Left renal pelvis (tissue), 4 donors: ENCODE measurements around the gene CYBB. TPM values are rescaled to one million over a fixed set of nuclear protein-coding genes. Genes with fewer than 3 reads are reported as not detected.
A peak's percentile ranks its signal among the peaks of the same experiment; 100 is the strongest.

Experiments
- DNase-seq, 4 donors: peaks; one replicate each; pipeline ENCODE4 v3.0.0-alpha.2; 2013; ENCODE audit warnings: low read depth in 4 of 4, low spot score in 3 of 4
- polyA plus RNA-seq, 4 donors: library from polyadenylated mRNA; unstranded; fragments of 120-200 nt; gene quantifications; one replicate each; pipeline ENCODE4 v1.2.1, GENCODE V29; 2013; ENCODE audit not compliant: insufficient read length in 4 of 4

Gene CYBB
- polyA plus RNA-seq, 4 donors: 10.2 to 28.9 (median 12.9) TPM

DNA sequence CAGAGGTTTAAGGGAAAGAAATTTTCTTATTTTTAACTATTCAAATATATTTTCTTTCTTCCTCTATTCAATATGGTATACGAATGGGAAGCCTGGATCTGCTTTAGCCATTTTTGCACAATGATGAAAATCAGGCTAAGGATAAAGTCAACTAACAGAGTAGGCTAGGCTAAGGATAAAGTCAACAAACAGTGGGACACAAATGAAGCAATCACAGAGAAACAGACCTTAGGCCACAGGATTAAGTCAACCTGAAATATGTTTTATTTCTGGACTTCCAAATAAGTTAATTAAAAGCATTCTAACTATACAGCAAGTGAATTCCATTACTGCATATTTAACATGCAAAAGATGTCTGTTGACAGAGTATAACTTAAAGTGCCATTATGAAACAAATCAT lies 50.5 kb downstream of the CYBB start:
- DNase-seq: no peak

DNA sequence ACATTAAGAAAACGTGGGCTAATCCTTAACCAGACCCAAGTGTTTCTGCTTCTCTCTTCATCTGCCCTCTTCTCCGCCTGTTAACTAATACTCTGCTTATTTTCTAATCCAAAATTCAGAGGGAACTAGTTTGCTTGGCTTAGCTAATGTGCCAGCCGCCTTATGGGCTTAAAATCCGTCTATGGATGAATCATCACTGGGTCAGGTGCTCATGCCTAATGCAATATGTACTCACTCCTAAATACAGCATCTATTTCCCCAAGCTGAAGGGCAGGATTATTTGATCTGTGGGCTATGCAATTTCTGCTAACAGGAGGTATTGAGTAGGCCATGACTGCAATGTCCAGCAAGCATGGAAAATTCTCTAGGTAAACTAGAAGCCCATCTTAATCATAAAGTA lies 55.1 kb downstream of the CYBB start:
- no peak for DNase-seq

DNA sequence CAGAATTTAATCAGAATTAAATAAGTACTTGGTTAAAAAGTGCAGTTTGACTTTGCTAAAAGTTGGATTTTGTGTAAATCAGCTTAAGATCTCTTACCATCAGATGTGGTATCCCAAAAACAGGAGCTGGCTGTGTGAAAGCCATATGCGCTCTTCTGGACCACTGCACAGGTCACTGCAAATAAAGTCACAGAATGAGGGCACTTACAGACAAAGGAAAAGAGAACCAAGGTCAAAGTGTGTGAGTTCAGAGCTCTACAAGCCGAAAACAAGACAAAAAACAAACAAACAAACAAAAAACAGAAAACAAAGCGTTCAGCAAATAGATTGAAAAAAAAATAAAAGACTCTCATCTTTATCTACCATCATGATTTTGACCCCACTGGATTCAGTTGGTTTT lies 61.1 kb downstream of the CYBB start:
- DNase-seq: no peak

DNA sequence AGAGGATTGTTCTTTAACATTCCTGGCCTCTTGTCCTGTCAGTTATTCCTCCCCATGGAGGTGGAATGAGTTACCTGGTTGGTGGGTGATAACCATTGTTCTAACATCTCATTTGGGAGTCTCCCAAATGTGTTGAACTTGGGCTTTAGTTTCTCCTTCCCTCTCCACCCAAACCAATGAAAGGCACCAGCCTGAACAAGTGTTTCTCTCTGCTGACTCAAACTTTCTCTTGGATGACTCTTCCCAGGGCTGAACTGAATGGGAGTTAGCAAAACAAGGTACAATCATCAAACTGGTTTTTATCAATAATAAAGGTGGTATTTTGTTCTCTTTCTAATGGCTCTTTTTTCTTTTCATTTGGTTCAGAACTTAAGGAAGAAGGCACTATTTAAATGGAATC lies 64.8 kb downstream of the CYBB start:
- DNase-seq: no peak

DNA sequence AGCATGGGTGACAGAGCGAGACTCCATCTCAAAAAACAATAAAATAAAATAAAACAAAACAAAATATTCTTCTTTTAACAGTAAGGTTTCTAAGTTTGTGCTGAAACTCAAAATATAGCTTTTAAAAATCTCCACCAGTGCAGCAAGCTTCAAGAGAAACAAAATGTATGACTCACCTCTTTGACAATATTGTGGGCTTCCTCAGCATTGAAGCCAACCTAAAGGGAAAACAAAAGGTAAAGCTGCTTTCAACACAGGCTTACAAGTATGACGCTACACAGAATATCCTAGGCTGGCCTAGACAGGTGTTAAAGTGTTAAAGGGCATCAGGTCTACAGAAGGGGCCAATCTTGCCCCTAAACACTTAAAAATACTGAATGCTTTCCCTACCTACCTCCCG lies 66.3 kb downstream of the CYBB start:
- DNase-seq: no peak

DNA sequence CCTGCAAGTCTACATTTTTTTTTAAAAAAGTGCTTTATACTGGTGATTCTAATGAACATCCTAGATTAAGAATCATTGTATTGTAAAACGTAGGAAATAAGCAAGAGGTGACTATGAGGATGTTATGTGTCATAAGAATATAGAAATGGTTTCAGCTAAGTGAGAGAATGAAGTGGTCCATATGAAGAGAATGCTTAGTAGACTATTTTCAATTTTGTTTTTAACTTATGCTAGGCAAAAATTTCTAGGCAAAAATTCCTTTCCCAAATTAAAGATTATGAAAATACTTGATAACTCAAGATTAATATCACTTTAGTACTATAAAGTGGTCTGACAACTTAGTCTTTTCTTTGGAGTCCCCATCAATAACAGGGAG lies 66.7 kb downstream of the CYBB start:
- DNase-seq: no peak

DNA sequence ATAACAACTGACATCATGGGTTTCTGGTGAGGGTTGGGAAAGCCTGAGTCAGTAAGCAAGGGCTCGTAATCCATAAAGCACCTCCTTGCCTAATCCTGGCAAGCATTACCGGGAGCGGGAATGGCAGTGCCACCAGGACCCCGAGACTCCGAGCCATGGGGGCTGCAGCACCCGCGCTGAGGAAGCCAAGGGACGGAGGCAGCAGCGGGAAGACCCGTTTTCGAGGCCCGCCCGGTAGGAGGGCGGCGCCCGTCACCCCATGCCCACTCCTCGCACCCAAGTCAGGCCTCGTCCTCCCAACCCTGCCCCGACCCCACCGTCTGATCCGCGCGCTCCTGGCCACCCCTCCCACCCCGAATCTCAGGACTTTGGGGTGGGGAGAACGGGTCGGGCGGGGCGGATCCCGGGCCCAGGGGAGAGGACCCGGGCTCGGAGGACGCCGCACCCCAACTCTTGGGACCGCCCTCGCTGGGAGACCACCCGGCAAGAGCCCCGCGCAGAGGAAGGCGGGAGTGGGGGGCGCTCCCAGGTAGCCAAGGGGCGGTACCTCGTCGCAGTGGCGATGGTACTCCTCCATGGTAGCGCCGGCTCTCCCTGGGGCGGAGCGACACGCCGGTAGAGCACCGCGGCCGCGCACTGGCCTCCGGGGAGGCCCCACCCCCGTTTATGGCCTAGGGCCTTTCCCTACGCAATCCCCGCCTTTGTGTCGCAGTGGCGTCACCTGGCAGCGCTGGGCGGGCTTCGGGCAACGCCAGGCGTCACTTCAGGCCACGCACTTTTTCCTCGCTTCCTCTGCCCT lies 67.3 kb downstream of the CYBB start, which contains the start of gene DYNLT3:
TSS of gene DYNLT3 (minus strand) at position 638 of the 799 bp plus-strand sequence. CDS start at position 577, 61 bp downstream.
- DNase-seq: peak in 2 of 4 donors; percentile 38 to 54

DNA sequence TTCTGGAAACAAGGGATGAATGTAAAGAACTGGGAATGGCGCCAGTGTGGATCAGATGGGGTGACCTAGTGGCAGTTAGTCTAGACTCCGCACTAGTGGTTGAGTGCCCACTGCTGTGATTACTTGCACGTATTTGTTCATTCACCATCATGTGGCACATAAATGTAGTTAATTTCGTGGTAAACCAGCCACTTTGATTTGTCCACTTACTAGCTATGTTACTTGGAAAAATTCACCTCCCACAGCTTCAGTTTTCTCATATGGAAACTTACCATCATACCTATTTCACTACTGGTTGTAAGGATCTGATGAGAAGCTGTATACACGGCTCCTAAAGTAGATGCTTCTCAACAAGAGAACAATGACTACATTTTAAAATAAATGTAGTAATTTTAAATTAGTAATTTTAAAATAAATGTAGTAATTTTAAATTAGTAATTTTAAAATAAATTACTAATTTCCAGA lies 67.9 kb downstream of the CYBB start:
- DNase-seq: no peak

DNA sequence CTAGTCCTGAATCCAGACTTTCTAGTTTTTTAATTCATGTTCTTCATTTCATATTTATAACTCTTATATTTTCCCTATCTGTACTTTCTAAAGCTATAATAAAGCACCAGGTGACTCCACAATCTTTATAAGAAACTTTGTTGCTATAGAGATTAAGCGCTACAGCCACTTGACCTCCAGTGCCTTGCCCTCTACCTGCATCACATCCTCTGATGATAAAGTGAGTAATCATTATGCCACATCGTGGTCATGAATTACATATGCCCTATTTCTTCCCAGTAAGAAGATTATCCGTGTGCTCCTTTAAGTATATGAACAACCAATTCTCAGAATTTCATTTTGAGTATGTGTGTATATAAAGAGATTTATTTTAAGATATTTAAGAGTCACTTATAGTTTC lies 74.3 kb downstream of the CYBB start:
- no peak for DNase-seq

DNA sequence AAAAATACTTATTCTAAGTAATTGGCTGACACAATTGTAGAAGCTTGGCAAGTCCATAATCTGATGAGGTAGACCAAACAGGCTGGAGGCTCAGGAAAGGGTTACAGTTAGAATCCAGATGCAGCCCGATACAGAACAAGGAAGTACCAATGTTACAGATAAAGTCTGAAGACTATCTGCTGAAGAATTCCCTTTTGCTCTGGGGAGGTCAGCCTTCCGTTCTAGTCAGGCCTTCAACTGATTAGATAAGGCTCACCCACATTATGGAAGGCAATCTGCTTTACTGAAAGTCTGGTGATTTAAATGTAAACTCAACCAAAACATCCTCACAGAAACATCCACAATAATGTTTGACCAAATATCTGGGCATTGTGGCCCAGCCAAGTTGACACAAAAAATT lies 74.9 kb downstream of the CYBB start:
- no peak for DNase-seq

DNA sequence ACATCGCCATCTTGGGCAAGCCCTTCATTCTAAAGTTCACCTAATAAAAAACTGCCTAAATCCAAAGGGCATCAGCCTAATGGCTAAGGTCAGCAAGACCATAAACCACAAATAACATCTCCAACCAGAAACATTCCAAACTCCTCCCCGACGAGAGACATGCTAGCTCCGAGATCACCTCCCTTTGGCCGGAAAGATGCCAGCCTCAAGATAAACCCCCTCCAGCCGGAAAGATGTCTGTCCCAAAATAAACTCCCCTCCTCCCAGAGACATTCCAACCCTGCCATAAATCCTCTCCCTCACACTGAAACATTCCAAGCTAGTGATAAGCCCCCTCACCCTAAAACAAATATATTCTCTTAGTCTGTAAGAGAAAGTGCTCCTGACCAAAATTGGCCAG lies 80.9 kb downstream of the CYBB start:
- no peak for DNase-seq

DNA sequence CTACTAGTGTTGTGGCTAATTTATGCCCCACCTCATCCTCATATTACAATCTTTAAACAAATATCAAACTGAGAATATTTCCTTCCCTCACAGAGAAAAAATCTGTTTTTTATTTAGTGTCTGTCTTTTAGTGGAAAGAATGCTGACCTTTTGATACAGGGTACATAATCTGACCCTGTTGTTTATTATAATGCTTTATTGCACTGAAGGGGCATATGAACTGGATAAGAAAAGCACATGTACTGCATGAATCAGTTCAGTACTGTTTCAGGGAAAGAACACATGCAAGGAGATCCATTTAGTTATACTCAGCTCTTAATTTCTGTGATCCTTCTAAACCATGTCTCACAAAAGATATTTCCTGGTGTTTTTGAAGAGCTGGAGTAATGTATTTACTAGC lies 83.0 kb downstream of the CYBB start:
- no peak for DNase-seq

Other genes starting within 250 kb of the CYBB start
- gene LANCL3, start 208.4 kb upstream of the CYBB start, polyA plus RNA-seq: under 1 TPM; 0.11 to 0.26 (median 0.20) TPM
- 1 to 10 TPM; 1.0 to 3.6 (median 1.2) TPM for gene XK, start 94.3 kb upstream of the CYBB start, polyA plus RNA-seq
- 10 to 100 TPM; 26.4 to 57.3 (median 40.4) TPM for gene DYNLT3, start 67.5 kb downstream of the CYBB start, polyA plus RNA-seq
- gene SYTL5, start 226.5 kb downstream of the CYBB start, polyA plus RNA-seq: 1 to 10 TPM in 3 of 4 donors, under 1 TPM in 1; 0.26 to 3.9 (median 2.7) TPM